ENCODE measurements around the gene SLA2.
A peak's percentile ranks its signal among the peaks of the same experiment; 100 is the strongest.

Gene SLA2

GRCh38 chr20:36606158-36607066, 39.6 kb downstream of the SLA2 start:
- no peak for DNase-seq

DNA sequence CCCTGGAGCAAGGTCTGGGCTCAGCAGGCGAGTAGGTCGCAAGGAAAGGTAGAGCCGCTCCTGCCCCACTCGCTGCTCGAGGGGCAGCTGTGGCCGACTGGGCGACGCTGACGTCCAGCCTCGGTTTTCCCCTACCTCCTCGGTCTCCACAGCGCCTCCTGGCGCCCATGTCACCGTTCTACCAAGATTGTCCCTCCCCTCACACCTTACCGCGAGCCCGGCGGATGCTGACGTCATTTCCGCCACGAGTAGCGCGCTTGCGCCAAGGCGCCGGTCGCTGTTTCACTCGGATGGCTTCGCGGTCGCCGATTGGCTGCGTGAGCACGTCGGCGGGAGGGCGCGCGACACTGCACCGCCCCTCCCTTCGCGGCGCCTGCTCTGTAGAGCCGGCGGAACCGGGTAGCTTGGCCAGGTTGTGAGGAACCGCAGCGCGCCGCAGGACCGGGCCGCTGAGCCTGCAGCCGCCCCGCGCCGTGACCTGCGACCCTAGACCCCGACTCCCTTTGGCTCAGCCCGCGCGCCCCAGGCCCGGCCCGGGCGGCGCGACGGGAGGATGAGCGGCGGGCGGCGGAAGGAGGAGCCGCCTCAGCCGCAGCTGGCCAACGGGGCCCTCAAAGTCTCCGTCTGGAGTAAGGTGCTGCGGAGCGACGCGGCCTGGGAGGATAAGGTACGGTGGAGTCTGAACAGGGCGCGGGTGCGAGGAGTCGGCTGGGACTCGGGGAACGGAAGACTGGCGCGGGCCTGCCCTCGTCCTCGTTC, 40.4 kb downstream of the SLA2 start, which contains the start of gene RAB5IF:
RAB5IF (plus strand) TSS at position 381 of the 759 bp plus-strand sequence; CDS start at position 554, 173 bp downstream.
- peak; percentile 86 for DNase-seq

- no peak for DNase-seq
These were observed 41.0 kb downstream of the SLA2 start for GRCh38 chr20:36604952-36605398.

GRCh38 chr20:36601540-36601939, 44.5 kb downstream of the SLA2 start:
- no peak for DNase-seq

DNA sequence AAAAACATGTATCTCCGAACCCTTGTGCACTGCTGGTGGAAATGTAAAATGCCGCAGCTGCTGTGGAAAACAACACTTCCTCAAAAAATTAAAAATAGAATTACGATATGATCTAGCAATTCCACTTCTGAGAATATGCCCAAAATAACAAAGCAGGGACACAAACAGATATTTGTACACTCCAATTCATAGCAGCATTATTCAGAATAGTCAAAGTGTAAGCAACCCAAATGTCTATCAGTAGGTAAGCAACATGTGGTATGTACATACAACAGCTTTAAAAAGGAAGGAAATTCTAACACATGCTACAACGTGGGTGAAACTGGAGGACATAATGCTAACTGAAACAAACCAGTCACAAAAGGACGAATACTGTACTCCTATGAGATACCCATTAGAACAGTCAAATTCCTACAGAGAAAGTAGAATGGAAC, 46.1 kb downstream of the SLA2 start:
- no peak for DNase-seq

GRCh38 chr20:36593347-36593929, 52.6 kb downstream of the SLA2 start:
- no peak for DNase-seq

GRCh38 chr20:36591854-36592641, 53.9 kb downstream of the SLA2 start:
- DNase-seq = peak; percentile 47

DNA sequence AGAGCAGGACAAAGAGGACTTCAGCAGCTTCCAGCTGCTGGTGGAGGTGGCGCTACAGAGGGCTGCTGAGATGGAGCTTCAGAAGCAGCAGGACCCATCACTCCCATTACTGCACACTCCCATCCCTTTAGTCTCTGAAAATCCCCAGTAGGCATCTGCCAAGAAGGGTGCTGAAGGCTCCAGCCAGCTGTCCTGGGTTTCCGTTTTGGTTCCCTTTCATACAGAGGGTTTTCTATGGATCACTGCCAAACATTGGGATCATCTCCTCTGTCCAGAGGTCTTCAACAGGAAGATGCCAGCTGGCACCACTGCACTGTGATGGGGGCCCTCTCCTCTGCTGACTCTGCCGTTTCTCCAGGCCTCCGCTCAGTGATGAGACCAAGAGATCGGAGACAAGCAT, 54.7 kb downstream of the SLA2 start:
- DNase-seq = peak; percentile 92

DNA sequence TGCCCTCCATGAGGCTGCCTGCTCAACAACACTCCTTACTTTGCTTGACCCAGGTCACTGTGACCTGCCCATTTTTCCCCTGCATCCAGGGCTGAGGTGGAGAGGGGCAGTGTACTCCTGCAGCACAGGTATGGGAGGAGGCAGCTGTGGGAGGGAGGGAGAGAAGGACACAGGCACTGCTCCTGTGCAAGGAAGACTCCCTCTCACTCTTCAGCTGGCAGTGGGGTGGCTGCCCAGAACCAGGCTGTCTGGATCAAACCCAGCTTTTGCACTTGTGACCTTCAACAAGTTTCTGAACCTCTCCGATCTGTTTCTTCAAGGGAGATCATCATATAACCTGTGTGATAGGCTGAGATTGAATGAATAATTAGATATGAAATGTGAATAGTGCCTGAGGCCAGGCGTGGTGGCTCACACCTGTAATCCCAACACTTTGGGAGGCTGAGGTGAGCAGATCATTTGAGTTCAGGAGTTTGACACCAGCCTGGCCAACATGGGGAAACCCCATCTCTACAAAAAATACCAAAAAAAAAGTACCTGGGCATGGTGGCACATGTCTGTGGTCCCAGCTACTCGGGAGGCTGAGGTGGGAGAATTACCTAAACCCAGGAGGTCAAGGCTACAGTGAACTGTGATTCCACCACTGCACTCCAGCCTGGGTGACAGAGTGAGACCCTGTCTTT, 58.5 kb downstream of the SLA2 start:
- no peak for DNase-seq

DNA sequence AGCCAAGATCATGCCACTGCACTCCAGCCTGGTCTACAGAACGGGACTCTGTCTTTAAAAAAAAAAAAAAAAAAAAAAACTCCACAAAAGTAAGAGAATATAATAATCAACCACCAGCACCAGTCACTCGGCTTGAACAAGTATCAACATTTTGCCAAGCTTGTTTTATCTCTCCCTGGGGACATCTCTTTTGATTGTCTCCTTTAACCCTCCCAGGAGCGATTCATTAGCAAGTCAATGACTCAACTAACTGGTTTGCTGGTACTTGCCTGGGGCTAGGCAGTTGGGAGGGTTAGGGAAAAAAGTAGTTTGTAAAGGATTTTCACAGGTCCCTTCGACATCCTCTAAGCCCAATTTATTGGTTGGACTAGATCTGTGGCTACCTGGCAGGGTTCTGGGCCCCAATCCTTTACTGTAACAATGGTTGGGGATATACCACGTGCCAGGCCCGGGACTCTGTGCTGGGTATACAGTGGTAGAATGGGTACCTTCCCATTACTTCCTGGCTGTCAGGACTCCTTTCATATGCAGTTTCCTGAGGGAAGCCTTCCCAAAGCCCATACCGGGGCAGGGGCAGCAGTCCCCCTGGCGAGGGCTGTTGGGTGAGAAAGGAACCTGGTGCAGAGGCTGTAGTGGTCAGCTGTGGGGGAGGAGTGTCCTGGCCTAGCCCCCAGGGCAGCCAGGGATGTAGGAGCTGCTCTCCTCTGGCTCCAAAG, 60.4 kb downstream of the SLA2 start:
- no peak for DNase-seq

DNA sequence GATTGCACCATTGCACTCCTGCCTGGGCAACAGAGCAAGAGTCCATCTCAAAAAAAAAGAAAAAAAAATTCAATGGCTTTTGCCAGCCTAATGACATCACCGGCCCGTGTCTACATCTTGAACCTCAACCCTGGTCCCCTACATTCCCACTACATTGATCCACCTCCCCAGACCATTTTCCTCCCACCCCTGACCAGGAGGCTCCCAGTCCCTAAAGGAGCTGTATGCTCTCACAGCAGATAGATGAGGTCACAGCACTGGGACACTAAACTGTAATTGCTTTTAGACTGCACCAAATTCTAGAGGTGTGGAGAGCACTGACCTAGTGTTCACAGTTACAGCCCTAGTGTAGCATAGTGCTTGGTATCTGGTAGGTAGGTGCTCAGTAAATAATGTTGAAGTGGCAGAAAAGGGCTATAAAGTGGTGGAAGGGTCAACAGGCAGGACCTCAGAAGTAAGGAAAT, 61.9 kb downstream of the SLA2 start:
- no peak for DNase-seq

DNA sequence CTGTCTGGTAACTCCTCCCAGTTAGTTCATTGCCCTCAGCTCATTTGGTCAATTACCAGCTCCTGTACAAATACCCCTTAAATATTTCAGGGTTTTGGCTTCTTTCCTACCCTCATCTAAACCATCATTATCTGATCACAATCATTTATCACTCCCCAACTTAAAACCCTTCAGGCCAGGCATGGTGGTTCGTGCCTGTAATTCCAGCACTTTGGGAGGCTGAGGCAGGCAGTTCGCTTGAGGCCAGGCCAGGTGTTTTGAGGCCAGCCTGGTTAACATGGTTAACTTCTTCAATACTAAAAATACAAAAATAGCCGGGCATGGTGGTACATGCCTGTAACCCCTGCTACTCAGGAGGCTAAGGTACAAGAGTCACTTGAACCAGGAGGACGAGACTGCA, 63.2 kb downstream of the SLA2 start:
- DNase-seq = no peak

DNA sequence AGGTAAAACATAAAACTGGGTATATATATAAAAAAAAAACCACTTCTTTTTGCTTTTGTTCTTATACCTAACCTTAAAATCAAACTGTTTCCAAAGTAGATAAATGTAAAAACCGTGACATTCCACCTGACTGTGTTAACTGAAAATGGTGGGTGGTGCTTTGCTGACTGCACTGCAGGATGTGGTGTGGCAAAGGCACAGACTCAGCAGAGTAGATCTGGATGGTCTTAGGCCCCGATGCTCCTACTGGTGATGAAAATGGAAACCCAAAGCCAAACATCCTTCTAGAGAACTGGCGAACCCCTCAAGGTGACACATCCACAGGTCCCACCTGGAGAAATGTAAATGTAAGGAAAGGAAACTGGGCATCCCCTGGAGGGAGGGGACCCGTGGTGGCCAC, 63.7 kb downstream of the SLA2 start:
- no peak for DNase-seq

DNA sequence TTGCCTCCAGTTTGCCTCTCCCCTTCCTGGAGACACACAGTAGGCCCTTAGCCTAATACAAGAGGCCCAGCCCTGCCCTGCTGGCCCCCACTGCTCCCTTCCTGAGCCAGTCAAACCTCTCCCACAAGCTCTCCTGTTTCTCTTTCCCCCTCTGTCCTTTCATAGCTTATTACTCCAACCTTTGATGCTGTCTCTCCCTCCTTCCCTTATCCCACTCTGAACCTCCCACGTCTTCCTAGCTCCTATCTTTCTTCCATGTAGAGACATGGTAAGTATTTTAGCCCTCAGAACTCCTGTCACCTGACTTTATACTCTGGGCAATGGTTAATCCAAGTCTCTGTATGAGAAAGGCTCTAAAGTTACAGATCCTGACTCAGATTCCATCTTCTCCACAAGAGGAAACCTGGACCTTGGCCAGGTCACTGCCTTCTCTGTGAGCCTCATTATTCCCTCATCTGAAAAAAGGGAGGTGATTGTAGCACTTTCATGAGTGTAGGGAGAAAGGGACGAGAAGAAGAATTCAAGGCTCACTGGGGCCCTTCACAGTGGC, 65.9 kb downstream of the SLA2 start:
- DNase-seq = no peak

- no peak for DNase-seq
These were observed 67.5 kb downstream of the SLA2 start for GRCh38 chr20:36578356-36579041.

DNA sequence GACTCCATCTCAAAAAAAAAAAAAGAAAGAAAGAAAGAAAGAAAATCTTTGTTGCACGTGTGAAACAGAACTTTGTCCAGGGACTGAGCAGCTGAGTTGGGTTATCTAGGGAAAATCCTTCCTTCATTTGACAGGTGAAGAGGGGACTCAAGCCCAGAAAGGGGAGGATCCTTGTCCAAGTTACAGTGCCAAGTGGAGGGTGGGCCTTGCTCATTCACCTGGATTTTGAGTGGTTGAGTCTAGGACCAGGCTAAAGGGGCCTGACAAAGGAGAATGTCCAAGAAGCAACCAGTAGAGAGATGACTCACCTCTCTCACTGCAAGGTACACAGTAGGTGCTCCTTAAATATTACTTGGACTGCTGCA, 69.9 kb downstream of the SLA2 start:
- no peak for DNase-seq

DNA sequence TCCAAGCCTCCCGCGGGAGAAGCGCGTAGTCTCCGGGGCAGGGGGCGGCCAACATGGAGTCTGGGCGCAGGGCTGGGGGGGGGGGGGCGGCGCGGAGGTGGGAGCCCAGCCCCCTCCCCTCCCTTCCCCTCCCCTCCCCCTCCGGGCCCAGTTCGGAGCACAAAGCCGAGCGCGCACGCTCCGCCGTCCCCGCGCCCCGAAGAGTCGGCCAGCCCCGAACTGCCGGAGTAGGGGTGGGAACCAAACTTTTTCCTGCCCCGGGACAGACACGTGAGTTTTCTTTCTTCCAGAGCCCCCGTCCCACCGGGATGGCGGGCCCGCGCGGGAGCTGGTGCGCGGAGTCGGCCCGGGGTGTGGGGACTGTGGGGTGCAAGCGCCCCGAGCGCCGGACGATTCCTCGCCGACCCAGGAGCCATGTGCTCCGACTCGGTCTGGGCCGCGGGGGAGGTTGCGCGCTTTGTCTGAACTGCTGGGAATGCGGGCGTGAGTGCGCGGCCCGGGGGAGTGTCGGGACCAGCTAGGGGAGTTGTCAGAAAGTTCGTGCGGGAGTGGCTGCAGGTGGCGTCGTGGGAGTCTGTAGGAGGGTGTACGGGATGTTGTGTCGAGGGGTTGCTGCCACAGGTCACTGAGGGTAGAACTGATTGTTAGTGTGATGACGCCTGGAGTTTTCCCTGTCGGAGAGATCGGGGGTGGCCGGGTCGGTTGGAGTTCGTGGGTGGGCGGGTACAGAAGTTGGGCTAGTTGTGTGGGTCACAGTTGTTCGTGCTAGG, 71.4 kb downstream of the SLA2 start:
- DNase-seq = peak; percentile 6

GRCh38 chr20:36573798-36574365, 72.1 kb downstream of the SLA2 start:
- peak; percentile 12 for DNase-seq
